Nephron progenitor cell (in vitro differentiated cells): Measurements from ENCODE around the gene FADS1.

ENCODE experiments used
- DNase-seq: peaks from one replicate; pipeline ENCODE4 v3.0.0; 2021
- H3K27ac Mint-ChIP-seq: 2 replicates; pipeline ENCODE4 v1.8.0; 2021; ENCODE audit warnings: mild to moderate bottlenecking, moderate library complexity, mixed read lengths
- H3K27me3 Mint-ChIP-seq: 2 replicates; pipeline ENCODE4 v1.8.0; 2021; ENCODE audit warnings: mild to moderate bottlenecking, low read depth, mixed read lengths; ENCODE audit not compliant: poor library complexity
- H3K36me3 Mint-ChIP-seq: 2 replicates; pipeline ENCODE4 v1.8.0; 2021; ENCODE audit warnings: low read depth, mixed read lengths
- H3K4me1 Mint-ChIP-seq: 2 replicates; pipeline ENCODE4 v1.8.0; 2021; ENCODE audit warnings: mixed read lengths
- H3K4me3 Mint-ChIP-seq: 2 replicates; pipeline ENCODE4 v1.8.0; 2021; ENCODE audit warnings: mild to moderate bottlenecking, moderate library complexity, mixed read lengths
- H3K9me3 Mint-ChIP-seq: 2 replicates; pipeline ENCODE4 v1.8.0; 2021; ENCODE audit warnings: mild to moderate bottlenecking, moderate library complexity, mixed read lengths
- CTCF ChIP-seq: fragments of 200-600 bp; sonication (generic); IDR thresholded peaks from 2 replicates; pipeline ENCODE4 v1.5.0; 2021; ENCODE audit warnings: antibody characterized with exemption

The FADS1 gene

GRCh38 chr11:61814247-61814957, 2.4 kb downstream of the FADS1 start:
- no peak for TF ChIP-seq CTCF
- Mint-ChIP-seq H3K27me3 (no peaks in the 10 kb centered on the region), H3K27ac (peak overlapping the region; percentile 100), H3K4me3 (peak overlapping the region; percentile 93), H3K4me1 (peaks cover 40% of the 10 kb centered on the region), H3K9me3 (peaks cover 4% of the 10 kb centered on the region), H3K36me3 (peaks cover 56% of the 10 kb centered on the region)
- DNase-seq: no peak

- H3K36me3 Mint-ChIP-seq: peaks cover 69% of the 10 kb centered on the region
- no peak overlapping the region for H3K4me3 Mint-ChIP-seq
- DNase-seq: no peak
- no peaks in the 10 kb centered on the region for H3K27me3 Mint-ChIP-seq
- peaks cover 4% of the 10 kb centered on the region for H3K9me3 Mint-ChIP-seq
- peaks cover 32% of the 10 kb centered on the region for H3K4me1 Mint-ChIP-seq
- no peak overlapping the region for H3K27ac Mint-ChIP-seq
- no peak for TF ChIP-seq CTCF
These were observed 3.9 kb downstream of the FADS1 start for GRCh38 chr11:61812736-61813411.

GRCh38 chr11:61811831-61812230, 5.0 kb downstream of the FADS1 start:
- Mint-ChIP-seq H3K27ac (peak overlapping the region; percentile 89), H3K36me3 (peaks cover 80% of the 10 kb centered on the region), H3K4me1 (peaks cover 25% of the 10 kb centered on the region), H3K9me3 (peaks cover 4% of the 10 kb centered on the region), H3K27me3 (no peaks in the 10 kb centered on the region), H3K4me3 (no peak overlapping the region)
- DNase-seq: no peak
- TF ChIP-seq CTCF: no peak

- DNase-seq: no peak
- peaks cover 4% of the 10 kb centered on the region for H3K9me3 Mint-ChIP-seq
- TF ChIP-seq CTCF: no peak
- H3K27ac Mint-ChIP-seq: no peak overlapping the region
- no peak overlapping the region for H3K4me3 Mint-ChIP-seq
- H3K36me3 Mint-ChIP-seq: peaks cover 88% of the 10 kb centered on the region
- no peaks in the 10 kb centered on the region for H3K27me3 Mint-ChIP-seq
- peaks cover 25% of the 10 kb centered on the region for H3K4me1 Mint-ChIP-seq
These were observed 6.1 kb downstream of the FADS1 start for GRCh38 chr11:61810671-61811175.

- Mint-ChIP-seq H3K4me1 (peaks cover 6% of the 10 kb centered on the region), H3K4me3 (no peak overlapping the region), H3K36me3 (peaks cover 95% of the 10 kb centered on the region), H3K9me3 (no peaks in the 10 kb centered on the region), H3K27me3 (no peaks in the 10 kb centered on the region), H3K27ac (peak overlapping the region; percentile 74)
- no peak for DNase-seq
- TF ChIP-seq CTCF: no peak
These were observed 10.0 kb downstream of the FADS1 start for GRCh38 chr11:61806785-61807184.
